K562 (cell line): Measurements from ENCODE around the gene OPA3. TPM values are rescaled to one million over a fixed set of nuclear protein-coding genes. Genes with fewer than 3 reads are reported as not detected.

Experiments used
- ELF1 ChIP-seq: fragments of 200-800 bp; sonication (Bioruptor generic); IDR thresholded peaks from 2 replicates; pipeline ENCODE4 v1.6.1; 2016; ENCODE audit warnings: missing genetic modification characterization, missing compliant biosample characterization
- YBX1 ChIP-seq: fragments of 450-650 bp; IDR thresholded peaks from 2 replicates; pipeline ENCODE4 v1.7.1; 2016; ENCODE audit warnings: mild to moderate bottlenecking
- ZNF592 ChIP-seq: fragments of 450-650 bp; IDR thresholded peaks from 2 replicates; pipeline ENCODE4 v1.6.1; 2017; ENCODE audit warnings: antibody characterized with exemption, mild to moderate bottlenecking
- ZNF644 ChIP-seq: fragments of 200-800 bp; sonication (Bioruptor generic); IDR thresholded peaks from 2 replicates; pipeline ENCODE4 v1.6.1; 2016; ENCODE audit warnings: low read depth, missing genetic modification characterization, missing compliant biosample characterization
- polyA plus RNA-seq, 8 experiments: library from polyadenylated mRNA; depleted of rRNA in 4 of 8; stranded (reverse) in 5 of 8; unstranded in 3 of 8; fragments of >200 nt; fragmentation: Nextera tagmentation in 2 of 8; fragmentation: Illumina TruSeq in 1 of 8; extraction: Ambion mirVana in 2 of 8; extraction: Trizol in 1 of 8; gene quantifications; 2 replicates each; pipeline versions ENCODE4 v1.2.1 to v1.2.3, GENCODE V29; 2011 to 2014; ENCODE audit warnings: inconsistent platforms in 1 of 8, missing spikeins in 1 of 8
- total RNA-seq, 7 experiments: library from RNA; depleted of rRNA in 6 of 7; stranded (reverse); fragments of >200 nt in 6 of 7; fragmentation: Illumina TruSeq in 2 of 7; extraction: Trizol in 2 of 7; gene quantifications; 2 replicates each; pipeline versions ENCODE4 v1.2.1 to v1.2.3, GENCODE V29; 2011 to 2021; ENCODE audit warnings: low replicate concordance in 1 of 7
- TF ChIP-seq, protein P1 (sequence below): fragments of 200-600 bp; sonication (generic); IDR thresholded peaks from one replicate; pipeline ENCODE4 v1.6.1; 2012; ENCODE audit warnings: mild to moderate bottlenecking, low read depth, low read length, inconsistent platforms

The OPA3 gene
- total and polyA plus RNA-seq, 9 of the 15 experiments (the other 6 are each of a cell fraction or from before 2014, with no cell fraction given) = 1.4 to 18.8 (median 9.0) TPM

- TF ChIP-seq, protein P1, sequence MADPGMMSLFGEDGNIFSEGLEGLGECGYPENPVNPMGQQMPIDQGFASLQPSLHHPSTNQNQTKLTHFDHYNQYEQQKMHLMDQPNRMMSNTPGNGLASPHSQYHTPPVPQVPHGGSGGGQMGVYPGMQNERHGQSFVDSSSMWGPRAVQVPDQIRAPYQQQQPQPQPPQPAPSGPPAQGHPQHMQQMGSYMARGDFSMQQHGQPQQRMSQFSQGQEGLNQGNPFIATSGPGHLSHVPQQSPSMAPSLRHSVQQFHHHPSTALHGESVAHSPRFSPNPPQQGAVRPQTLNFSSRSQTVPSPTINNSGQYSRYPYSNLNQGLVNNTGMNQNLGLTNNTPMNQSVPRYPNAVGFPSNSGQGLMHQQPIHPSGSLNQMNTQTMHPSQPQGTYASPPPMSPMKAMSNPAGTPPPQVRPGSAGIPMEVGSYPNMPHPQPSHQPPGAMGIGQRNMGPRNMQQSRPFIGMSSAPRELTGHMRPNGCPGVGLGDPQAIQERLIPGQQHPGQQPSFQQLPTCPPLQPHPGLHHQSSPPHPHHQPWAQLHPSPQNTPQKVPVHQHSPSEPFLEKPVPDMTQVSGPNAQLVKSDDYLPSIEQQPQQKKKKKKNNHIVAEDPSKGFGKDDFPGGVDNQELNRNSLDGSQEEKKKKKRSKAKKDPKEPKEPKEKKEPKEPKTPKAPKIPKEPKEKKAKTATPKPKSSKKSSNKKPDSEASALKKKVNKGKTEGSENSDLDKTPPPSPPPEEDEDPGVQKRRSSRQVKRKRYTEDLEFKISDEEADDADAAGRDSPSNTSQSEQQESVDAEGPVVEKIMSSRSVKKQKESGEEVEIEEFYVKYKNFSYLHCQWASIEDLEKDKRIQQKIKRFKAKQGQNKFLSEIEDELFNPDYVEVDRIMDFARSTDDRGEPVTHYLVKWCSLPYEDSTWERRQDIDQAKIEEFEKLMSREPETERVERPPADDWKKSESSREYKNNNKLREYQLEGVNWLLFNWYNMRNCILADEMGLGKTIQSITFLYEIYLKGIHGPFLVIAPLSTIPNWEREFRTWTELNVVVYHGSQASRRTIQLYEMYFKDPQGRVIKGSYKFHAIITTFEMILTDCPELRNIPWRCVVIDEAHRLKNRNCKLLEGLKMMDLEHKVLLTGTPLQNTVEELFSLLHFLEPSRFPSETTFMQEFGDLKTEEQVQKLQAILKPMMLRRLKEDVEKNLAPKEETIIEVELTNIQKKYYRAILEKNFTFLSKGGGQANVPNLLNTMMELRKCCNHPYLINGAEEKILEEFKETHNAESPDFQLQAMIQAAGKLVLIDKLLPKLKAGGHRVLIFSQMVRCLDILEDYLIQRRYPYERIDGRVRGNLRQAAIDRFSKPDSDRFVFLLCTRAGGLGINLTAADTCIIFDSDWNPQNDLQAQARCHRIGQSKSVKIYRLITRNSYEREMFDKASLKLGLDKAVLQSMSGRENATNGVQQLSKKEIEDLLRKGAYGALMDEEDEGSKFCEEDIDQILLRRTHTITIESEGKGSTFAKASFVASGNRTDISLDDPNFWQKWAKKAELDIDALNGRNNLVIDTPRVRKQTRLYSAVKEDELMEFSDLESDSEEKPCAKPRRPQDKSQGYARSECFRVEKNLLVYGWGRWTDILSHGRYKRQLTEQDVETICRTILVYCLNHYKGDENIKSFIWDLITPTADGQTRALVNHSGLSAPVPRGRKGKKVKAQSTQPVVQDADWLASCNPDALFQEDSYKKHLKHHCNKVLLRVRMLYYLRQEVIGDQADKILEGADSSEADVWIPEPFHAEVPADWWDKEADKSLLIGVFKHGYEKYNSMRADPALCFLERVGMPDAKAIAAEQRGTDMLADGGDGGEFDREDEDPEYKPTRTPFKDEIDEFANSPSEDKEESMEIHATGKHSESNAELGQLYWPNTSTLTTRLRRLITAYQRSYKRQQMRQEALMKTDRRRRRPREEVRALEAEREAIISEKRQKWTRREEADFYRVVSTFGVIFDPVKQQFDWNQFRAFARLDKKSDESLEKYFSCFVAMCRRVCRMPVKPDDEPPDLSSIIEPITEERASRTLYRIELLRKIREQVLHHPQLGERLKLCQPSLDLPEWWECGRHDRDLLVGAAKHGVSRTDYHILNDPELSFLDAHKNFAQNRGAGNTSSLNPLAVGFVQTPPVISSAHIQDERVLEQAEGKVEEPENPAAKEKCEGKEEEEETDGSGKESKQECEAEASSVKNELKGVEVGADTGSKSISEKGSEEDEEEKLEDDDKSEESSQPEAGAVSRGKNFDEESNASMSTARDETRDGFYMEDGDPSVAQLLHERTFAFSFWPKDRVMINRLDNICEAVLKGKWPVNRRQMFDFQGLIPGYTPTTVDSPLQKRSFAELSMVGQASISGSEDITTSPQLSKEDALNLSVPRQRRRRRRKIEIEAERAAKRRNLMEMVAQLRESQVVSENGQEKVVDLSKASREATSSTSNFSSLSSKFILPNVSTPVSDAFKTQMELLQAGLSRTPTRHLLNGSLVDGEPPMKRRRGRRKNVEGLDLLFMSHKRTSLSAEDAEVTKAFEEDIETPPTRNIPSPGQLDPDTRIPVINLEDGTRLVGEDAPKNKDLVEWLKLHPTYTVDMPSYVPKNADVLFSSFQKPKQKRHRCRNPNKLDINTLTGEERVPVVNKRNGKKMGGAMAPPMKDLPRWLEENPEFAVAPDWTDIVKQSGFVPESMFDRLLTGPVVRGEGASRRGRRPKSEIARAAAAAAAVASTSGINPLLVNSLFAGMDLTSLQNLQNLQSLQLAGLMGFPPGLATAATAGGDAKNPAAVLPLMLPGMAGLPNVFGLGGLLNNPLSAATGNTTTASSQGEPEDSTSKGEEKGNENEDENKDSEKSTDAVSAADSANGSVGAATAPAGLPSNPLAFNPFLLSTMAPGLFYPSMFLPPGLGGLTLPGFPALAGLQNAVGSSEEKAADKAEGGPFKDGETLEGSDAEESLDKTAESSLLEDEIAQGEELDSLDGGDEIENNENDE = no peak
- TF ChIP-seq YBX1 = no peak
- no peak for TF ChIP-seq ZNF644 (tag)
- no peak for TF ChIP-seq ZNF592
- peak; percentile 68; the same call in 1 of the 2 replicates for TF ChIP-seq ELF1 (tag)
Measured at GRCh38 chr19:45506989-45507871, 77.4 kb downstream of the OPA3 start, which contains the start of gene VASP (continued).
